AML-193 (cell line): ENCODE data around the gene CLNK.

Experiments
- DNase-seq, 2 experiments: peaks; one replicate each; lab custom pipeline; 2025; lab: John Stamatoyannopoulos, UW

CLNK gene

GRCh38 chr4:10612476-10612875, 72.1 kb downstream of the CLNK start:
- no peak for DNase-seq

GRCh38 chr4:10611673-10612072, 72.9 kb downstream of the CLNK start:
- no peak for DNase-seq

GRCh38 chr4:10608501-10609219, 75.9 kb downstream of the CLNK start:
- no peak for DNase-seq

GRCh38 chr4:10607206-10607605, 77.4 kb downstream of the CLNK start:
- DNase-seq, result no peak

GRCh38 chr4:10606483-10607155, 77.9 kb downstream of the CLNK start:
- no peak for DNase-seq

- no peak for DNase-seq
Measured at GRCh38 chr4:10605746-10606482, 78.7 kb downstream of the CLNK start.

- no peak for DNase-seq
Measured at GRCh38 chr4:10605031-10605430, 79.5 kb downstream of the CLNK start.

- DNase-seq, result no peak
Measured at GRCh38 chr4:10599574-10599973, 85.0 kb downstream of the CLNK start.

- DNase-seq, result no peak
Measured at GRCh38 chr4:10598829-10599228, 85.7 kb downstream of the CLNK start.

- no peak for DNase-seq
Measured at GRCh38 chr4:10596586-10597290, 87.8 kb downstream of the CLNK start.

GRCh38 chr4:10593130-10593529, 91.4 kb downstream of the CLNK start:
- DNase-seq, result no peak

- DNase-seq, result no peak
Measured at GRCh38 chr4:10590896-10591295, 93.7 kb downstream of the CLNK start.

GRCh38 chr4:10589799-10590198, 94.8 kb downstream of the CLNK start:
- no peak for DNase-seq

GRCh38 chr4:10589321-10589720, 95.2 kb downstream of the CLNK start:
- no peak for DNase-seq

- no peak for DNase-seq
Measured at GRCh38 chr4:10587697-10588096, 96.9 kb downstream of the CLNK start.

GRCh38 chr4:10587296-10587695, 97.3 kb downstream of the CLNK start:
- no peak for DNase-seq

GRCh38 chr4:10584042-10584441, 100.5 kb downstream of the CLNK start:
- no peak for DNase-seq

- no peak for DNase-seq
Measured at GRCh38 chr4:10582951-10583350, 101.6 kb downstream of the CLNK start.

GRCh38 chr4:10582059-10582686, 102.4 kb downstream of the CLNK start:
- peak; percentile 9 to 15 for DNase-seq

- no peak for DNase-seq
Measured at GRCh38 chr4:10581022-10581421, 103.5 kb downstream of the CLNK start.

- no peak for DNase-seq
Measured at GRCh38 chr4:10579648-10580047, 104.9 kb downstream of the CLNK start.
